HUES48 (cell line): ENCODE results near the gene DIAPH1.

Source experiments
- H3K27ac ChIP-seq: one replicate; pipeline ENCODE4 v1.7.0; 2013; ENCODE audit warnings: low read depth, low read length, inconsistent platforms
- H3K27me3 ChIP-seq: 2 replicates; pipeline ENCODE4 v1.6.1; 2013; ENCODE audit warnings: mild to moderate bottlenecking, low read length; ENCODE audit not compliant: control insufficient read depth, insufficient read depth
- H3K36me3 ChIP-seq: 2 replicates; pipeline ENCODE4 v1.6.1; 2013; ENCODE audit warnings: low read length; ENCODE audit not compliant: control insufficient read depth, insufficient read depth
- H3K4me1 ChIP-seq: 2 replicates; pipeline ENCODE4 v1.6.1; 2013; ENCODE audit warnings: mild to moderate bottlenecking, low read length; ENCODE audit not compliant: control insufficient read depth, insufficient read depth
- H3K4me3 ChIP-seq: 2 replicates; pipeline ENCODE4 v1.5.1; 2013; ENCODE audit warnings: mild to moderate bottlenecking, low read depth, low read length
- H3K9ac ChIP-seq: 2 replicates; pipeline ENCODE4 v1.6.1; 2013; ENCODE audit warnings: mild to moderate bottlenecking, low read depth, low read length, moderate library complexity
- H3K9me3 ChIP-seq: 2 replicates; pipeline ENCODE4 v1.6.1; 2013; ENCODE audit warnings: low read length; ENCODE audit not compliant: control insufficient read depth, insufficient read depth

DIAPH1 gene

DNA sequence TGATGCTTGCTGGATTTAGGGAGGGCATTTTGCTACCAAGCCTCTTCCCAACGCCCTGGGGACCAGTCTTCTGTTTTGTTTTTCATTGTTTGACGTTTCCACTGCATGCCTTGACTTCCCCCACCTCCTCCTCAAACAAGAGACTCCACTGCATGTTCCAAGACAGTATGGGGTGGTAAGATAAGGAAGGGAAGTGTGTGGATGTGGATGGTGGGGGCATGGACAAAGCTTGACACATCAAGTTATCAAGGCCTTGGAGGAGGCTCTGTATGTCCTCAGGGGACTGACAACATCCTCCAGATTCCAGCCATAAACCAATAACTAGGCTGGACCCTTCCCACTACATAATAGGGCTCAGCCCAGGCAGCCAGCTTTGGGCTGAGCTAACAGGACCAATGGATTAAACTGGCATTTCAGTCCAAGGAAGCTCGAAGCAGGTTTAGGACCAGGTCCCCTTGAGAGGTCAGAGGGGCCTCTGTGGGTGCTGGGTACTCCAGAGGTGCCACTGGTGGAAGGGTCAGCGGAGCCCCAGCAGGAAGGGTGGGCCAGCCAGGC lies 107.0 kb downstream of the DIAPH1 start:
- H3K36me3 ChIP-seq, result peaks cover 13% of the 10 kb centered on the region
- H3K27ac ChIP-seq, result no peak overlapping the region
- H3K9me3 ChIP-seq, result no peaks in the 10 kb centered on the region
- peaks cover 37% of the 10 kb centered on the region for H3K4me1 ChIP-seq
- no peak overlapping the region for H3K9ac ChIP-seq
- peaks cover 4% of the 10 kb centered on the region for H3K27me3 ChIP-seq
- no peak overlapping the region for H3K4me3 ChIP-seq

- Histone ChIP-seq H3K27ac (no peak overlapping the region), H3K4me1 (peaks cover 37% of the 10 kb centered on the region)
These were observed 107.8 kb downstream of the DIAPH1 start for GRCh38 chr5:141510850-141511601.

GRCh38 chr5:141510160-141510559 lies 108.6 kb downstream of the DIAPH1 start:
- Histone ChIP-seq H3K36me3 (no peaks in the 10 kb centered on the region), H3K9me3 (no peaks in the 10 kb centered on the region), H3K27me3 (peaks cover 4% of the 10 kb centered on the region), H3K9ac (no peak overlapping the region), H3K4me1 (peaks cover 34% of the 10 kb centered on the region), H3K4me3 (no peak overlapping the region), H3K27ac (no peak overlapping the region)

More at GRCh38 chr5:141510850-141511601, 107.8 kb downstream of the DIAPH1 start:
- H3K9me3 ChIP-seq, result no peaks in the 10 kb centered on the region
- H3K27me3 ChIP-seq, result peaks cover 4% of the 10 kb centered on the region
- H3K4me3 ChIP-seq, result no peak overlapping the region
- 0 out of 2 replicates have a peak, but pooled peaks cover 6% of the 10 kb centered on the region for H3K36me3 ChIP-seq
- no peak overlapping the region for H3K9ac ChIP-seq

GRCh38 chr5:141508798-141509611 lies 109.8 kb downstream of the DIAPH1 start:
- peak overlapping the region; percentile 39 for H3K4me3 ChIP-seq
- H3K4me1 ChIP-seq, result peaks cover 22% of the 10 kb centered on the region
- H3K27ac ChIP-seq, result peak overlapping the region; percentile 75
- no peaks in the 10 kb centered on the region for H3K9me3 ChIP-seq
- H3K36me3 ChIP-seq, result no peaks in the 10 kb centered on the region
- peaks cover 4% of the 10 kb centered on the region for H3K27me3 ChIP-seq
- H3K9ac ChIP-seq, result no peak overlapping the region

DNA sequence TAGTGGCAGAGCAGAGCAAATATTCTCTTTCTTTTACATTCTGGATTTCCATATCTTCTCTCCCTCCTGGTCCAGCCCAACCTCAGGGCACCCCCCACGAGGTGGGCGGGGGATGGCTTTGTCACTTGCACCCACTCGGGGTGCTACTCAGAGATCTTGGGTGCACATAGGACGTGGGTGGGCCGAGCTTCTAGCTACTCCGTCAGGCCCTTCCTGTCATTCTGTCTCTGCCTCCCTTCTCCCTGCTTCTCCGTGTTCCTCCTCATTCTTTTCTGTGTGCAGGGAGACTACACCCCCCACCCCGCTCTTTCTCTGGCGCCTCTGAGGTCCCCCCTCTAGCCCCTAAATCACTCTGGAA lies 110.4 kb downstream of the DIAPH1 start:
- Histone ChIP-seq H3K9ac (no peak overlapping the region), H3K4me3 (peak overlapping the region; percentile 35), H3K27ac (peak overlapping the region; percentile 75), H3K4me1 (peaks cover 18% of the 10 kb centered on the region), H3K36me3 (no peaks in the 10 kb centered on the region), H3K9me3 (no peaks in the 10 kb centered on the region), H3K27me3 (peaks cover 4% of the 10 kb centered on the region)

DNA sequence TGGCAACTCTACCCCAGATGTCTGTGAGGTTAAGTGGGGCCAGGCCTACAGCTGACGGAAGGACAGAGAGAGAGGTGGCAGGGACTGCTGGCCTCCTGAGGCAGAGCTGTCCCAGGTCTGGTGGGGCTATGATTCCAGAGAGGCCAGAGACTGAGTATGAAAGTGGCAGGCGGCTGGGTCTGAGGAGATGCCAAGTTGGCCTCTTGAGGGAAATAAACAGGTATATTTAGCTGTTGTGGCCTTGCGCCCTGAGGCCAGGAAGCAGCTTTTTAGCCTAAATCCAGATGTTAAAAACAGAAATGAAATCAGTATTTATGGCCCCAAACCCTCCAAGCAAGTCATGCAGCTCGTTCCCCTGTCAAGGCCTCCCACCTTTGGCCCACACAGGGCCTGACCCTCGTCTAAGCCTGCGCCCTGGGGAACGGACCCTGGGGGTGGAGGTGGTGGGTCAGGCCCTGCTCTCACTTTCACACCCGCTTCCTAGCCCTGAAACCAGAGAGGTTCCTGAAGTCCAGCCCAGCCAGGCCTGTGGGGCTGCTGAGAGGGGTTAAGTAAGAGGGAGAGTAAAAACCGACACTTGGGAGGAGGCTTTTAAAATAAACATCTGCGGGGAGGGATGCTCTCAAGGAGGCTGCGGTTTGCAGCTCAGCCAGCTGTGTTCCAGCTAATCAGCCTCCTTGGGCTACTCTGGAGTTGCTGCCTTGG lies 111.3 kb downstream of the DIAPH1 start:
- no peak overlapping the region for H3K9ac ChIP-seq
- H3K27ac ChIP-seq, result no peak overlapping the region
- H3K36me3 ChIP-seq, result no peaks in the 10 kb centered on the region
- H3K27me3 ChIP-seq, result no peaks in the 10 kb centered on the region
- no peak overlapping the region for H3K4me3 ChIP-seq
- peaks cover 18% of the 10 kb centered on the region for H3K4me1 ChIP-seq
- H3K9me3 ChIP-seq, result no peaks in the 10 kb centered on the region

DNA sequence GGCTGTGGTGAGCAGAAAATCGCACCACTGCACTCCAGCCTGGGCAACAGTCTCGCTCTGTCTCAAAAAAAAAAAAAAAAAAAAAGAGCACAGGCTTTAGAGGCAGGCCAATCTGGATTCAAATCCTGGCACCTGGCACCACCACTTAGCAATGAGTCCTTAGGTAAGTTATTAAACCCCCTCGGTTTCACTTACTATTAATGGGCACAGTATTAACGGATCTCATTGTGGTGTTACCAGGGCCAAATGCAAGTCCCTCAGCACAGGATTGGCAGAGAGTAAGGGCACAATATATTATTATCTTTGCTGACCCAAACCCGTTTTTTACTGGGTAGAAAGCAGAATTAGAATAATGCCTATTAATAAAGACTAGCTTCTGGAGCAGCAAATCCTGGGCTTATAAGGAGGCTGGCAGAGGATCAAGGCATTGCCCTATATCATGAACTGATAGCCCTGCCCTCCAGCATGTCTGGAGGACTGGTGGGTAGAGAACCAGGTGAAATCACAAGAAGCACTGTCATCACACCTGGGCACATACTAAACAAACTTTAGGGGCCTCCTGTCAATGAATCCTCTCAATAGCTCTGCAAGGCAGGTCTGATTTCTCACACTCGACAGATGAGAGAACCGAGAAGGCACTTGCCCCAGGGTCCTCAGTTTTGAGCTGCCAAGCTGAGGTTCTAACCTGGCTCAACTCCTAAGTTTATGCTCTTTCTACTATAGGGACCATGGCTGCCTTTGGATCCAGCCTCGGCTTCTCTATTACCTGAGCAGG lies 112.2 kb downstream of the DIAPH1 start:
- no peaks in the 10 kb centered on the region for H3K27me3 ChIP-seq
- H3K9ac ChIP-seq, result no peak overlapping the region
- H3K27ac ChIP-seq, result no peak overlapping the region
- H3K4me3 ChIP-seq, result no peak overlapping the region
- H3K4me1 ChIP-seq, result peaks cover 18% of the 10 kb centered on the region
- no peaks in the 10 kb centered on the region for H3K9me3 ChIP-seq
- no peaks in the 10 kb centered on the region for H3K36me3 ChIP-seq

DNA sequence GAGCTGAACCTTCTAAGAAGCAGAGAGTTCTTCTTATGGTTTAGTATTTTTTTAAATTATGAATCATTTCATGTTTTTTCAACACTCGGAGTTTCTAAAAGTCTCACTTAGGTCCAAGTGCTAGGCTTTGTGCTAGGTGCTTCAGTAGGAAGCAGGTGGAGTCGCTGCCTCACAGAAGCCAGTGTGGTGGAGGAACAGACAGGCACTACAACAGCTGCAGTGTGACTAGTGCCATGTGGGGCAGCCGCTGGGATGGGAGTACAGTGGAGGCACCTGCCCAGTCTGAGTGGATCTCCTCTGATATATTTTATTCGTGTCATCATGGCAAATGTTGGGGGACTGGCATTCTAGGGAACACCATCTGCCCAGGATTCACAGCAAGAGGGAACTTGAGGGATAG lies 114.6 kb downstream of the DIAPH1 start:
- H3K9me3 ChIP-seq, result no peaks in the 10 kb centered on the region
- H3K27ac ChIP-seq, result no peak overlapping the region
- H3K36me3 ChIP-seq, result no peaks in the 10 kb centered on the region
- peaks cover 16% of the 10 kb centered on the region for H3K4me1 ChIP-seq
- no peak overlapping the region for H3K4me3 ChIP-seq
- no peak overlapping the region for H3K9ac ChIP-seq
- H3K27me3 ChIP-seq, result no peaks in the 10 kb centered on the region

GRCh38 chr5:141503681-141504080 lies 115.1 kb downstream of the DIAPH1 start:
- Histone ChIP-seq H3K27ac (no peak overlapping the region), H3K4me1 (peaks cover 13% of the 10 kb centered on the region), H3K27me3 (no peaks in the 10 kb centered on the region), H3K9me3 (no peaks in the 10 kb centered on the region), H3K36me3 (no peaks in the 10 kb centered on the region), H3K4me3 (no peak overlapping the region), H3K9ac (no peak overlapping the region)

- H3K36me3 ChIP-seq, result no peaks in the 10 kb centered on the region
- H3K9me3 ChIP-seq, result no peaks in the 10 kb centered on the region
- H3K4me3 ChIP-seq, result no peak overlapping the region
- H3K4me1 ChIP-seq, result no peaks in the 10 kb centered on the region
- H3K9ac ChIP-seq, result no peak overlapping the region
- no peak overlapping the region for H3K27ac ChIP-seq
- H3K27me3 ChIP-seq, result no peaks in the 10 kb centered on the region
These were observed 117.0 kb downstream of the DIAPH1 start for GRCh38 chr5:141501761-141502160.
